Endodermal cell (in vitro differentiated cells): ENCODE measurements around the gene MAPK14. TPM values are rescaled to one million over a fixed set of nuclear protein-coding genes. Genes with fewer than 3 reads are reported as not detected.

Source experiments
- DNase-seq: peaks from one replicate; pipeline ENCODE4 v3.0.0-alpha.2; 2017
- H3K27ac ChIP-seq: 2 replicates; pipeline ENCODE4 v1.5.1; 2013; ENCODE audit warnings: mild to moderate bottlenecking, low read depth, low read length, moderate library complexity
- H3K27me3 ChIP-seq: 2 replicates; pipeline ENCODE4 v1.6.1; 2013; ENCODE audit warnings: mild to moderate bottlenecking, low read length, moderate library complexity; ENCODE audit not compliant: insufficient read depth, control insufficient read depth, poor library complexity, severe bottlenecking
- H3K36me3 ChIP-seq: 2 replicates; pipeline ENCODE4 v1.7.0; 2013; ENCODE audit warnings: mild to moderate bottlenecking, low read length, moderate library complexity; ENCODE audit not compliant: control insufficient read depth, insufficient read depth
- H3K4me1 ChIP-seq: one replicate; pipeline ENCODE4 v1.7.0; 2013; ENCODE audit warnings: low read length; ENCODE audit not compliant: control insufficient read depth, insufficient read depth
- H3K4me3 ChIP-seq: 2 replicates; pipeline ENCODE4 v1.5.1; 2013; ENCODE audit warnings: mild to moderate bottlenecking, low read length, moderate library complexity
- H3K9ac ChIP-seq: 2 replicates; pipeline ENCODE4 v1.6.1; 2013; ENCODE audit warnings: mild to moderate bottlenecking, low read length, moderate library complexity; ENCODE audit not compliant: poor library complexity, severe bottlenecking; ENCODE audit errors: extremely low read depth
- H3K9me3 ChIP-seq: 2 replicates; pipeline ENCODE4 v1.6.1; 2013; ENCODE audit warnings: mild to moderate bottlenecking, low read length, moderate library complexity; ENCODE audit not compliant: control insufficient read depth
- H3K27ac Mint-ChIP-seq: 2 replicates; pipeline ENCODE4 v1.8.0; 2020; ENCODE audit warnings: mixed read lengths
- H3K27me3 Mint-ChIP-seq: 2 replicates; pipeline ENCODE4 v1.8.0; 2021; ENCODE audit warnings: mild to moderate bottlenecking, mixed read lengths; ENCODE audit not compliant: insufficient read depth
- H3K36me3 Mint-ChIP-seq: 2 replicates; pipeline ENCODE4 v1.8.0; 2020; ENCODE audit warnings: low read depth, mixed read lengths
- H3K4me1 Mint-ChIP-seq: 2 replicates; pipeline ENCODE4 v1.8.0; 2020; ENCODE audit warnings: mixed read lengths
- H3K4me3 Mint-ChIP-seq: 2 replicates; pipeline ENCODE4 v1.8.0; 2020; ENCODE audit warnings: mild to moderate bottlenecking, moderate library complexity, mixed read lengths
- H3K9me3 Mint-ChIP-seq: 2 replicates; pipeline ENCODE4 v1.8.0; 2020; ENCODE audit warnings: mild to moderate bottlenecking, mixed read lengths
- WGBS, 2 experiments: methylation state at CpG; one replicate each; pipeline versions ENCODE4 v1.1.5 to v1.1.7; 2013; ENCODE audit warnings: missing lambda C conversion rate in 2 of 2, mixed read lengths in 1 of 2; ENCODE audit not compliant: insufficient coverage in 1 of 2, insufficient read length in 1 of 2; 5-methylcytosine and 5-hydroxymethylcytosine counted together
- total RNA-seq, 2 donors: library from RNA; stranded (reverse); fragmentation: NEBNext Ultra II Directional in 1 of 2; extraction: Animal tissue kit (Norgen Biotek cat#: 25700) in 1 of 2; gene quantifications; 2 replicates in 1 of 2; 3 replicates in 1 of 2; pipeline ENCODE4 v1.2.1, GENCODE V29; 2021
- TF ChIP-seq, protein P1 (sequence below): fragments of 200-600 bp; sonication (generic); conservative IDR thresholded peaks from 2 replicates; pipeline ENCODE4 v1.5.0; 2021; ENCODE audit warnings: antibody characterized with exemption, mild to moderate bottlenecking

Gene MAPK14
- total RNA-seq, 2 donors from 2014 or later, result 36.4 to 40.6 TPM

DNA sequence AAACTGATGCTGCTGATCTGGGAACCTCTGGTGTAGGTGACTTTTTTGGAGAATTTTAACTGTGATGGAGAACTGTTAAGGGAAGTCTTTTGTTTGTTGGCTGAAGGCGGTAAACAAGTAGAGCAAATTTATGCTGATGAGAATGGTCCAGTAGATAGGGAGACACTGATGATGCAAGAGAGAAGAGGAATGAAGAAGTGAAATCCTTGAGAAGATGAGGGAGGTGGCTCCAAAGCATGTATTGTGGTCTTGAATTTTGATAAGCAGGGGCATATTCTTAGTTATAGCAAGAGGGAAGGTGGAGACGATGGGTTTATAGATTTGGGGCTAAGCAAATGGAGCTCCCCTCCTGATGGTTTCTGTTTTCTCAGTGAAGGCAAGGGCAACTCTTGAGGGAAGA is 22.0 kb downstream of the MAPK14 start:
- Histone ChIP-seq H3K27me3 (no peaks in the 10 kb centered on the region), H3K36me3 (peaks cover 10% of the 10 kb centered on the region), H3K27ac (no peak overlapping the region), H3K9ac (no peak overlapping the region), H3K4me1 (no peaks in the 10 kb centered on the region), H3K4me3 (no peak overlapping the region), H3K9me3 (no peaks in the 10 kb centered on the region)
- H3K9me3 Mint-ChIP-seq, result no peaks in the 10 kb centered on the region
- peaks cover 6% of the 10 kb centered on the region for H3K4me1 Mint-ChIP-seq
- peaks cover 2% of the 10 kb centered on the region for H3K36me3 Mint-ChIP-seq
- DNase-seq, result no peak
- TF ChIP-seq, protein P1, sequence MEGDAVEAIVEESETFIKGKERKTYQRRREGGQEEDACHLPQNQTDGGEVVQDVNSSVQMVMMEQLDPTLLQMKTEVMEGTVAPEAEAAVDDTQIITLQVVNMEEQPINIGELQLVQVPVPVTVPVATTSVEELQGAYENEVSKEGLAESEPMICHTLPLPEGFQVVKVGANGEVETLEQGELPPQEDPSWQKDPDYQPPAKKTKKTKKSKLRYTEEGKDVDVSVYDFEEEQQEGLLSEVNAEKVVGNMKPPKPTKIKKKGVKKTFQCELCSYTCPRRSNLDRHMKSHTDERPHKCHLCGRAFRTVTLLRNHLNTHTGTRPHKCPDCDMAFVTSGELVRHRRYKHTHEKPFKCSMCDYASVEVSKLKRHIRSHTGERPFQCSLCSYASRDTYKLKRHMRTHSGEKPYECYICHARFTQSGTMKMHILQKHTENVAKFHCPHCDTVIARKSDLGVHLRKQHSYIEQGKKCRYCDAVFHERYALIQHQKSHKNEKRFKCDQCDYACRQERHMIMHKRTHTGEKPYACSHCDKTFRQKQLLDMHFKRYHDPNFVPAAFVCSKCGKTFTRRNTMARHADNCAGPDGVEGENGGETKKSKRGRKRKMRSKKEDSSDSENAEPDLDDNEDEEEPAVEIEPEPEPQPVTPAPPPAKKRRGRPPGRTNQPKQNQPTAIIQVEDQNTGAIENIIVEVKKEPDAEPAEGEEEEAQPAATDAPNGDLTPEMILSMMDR, result no peak
- no peak overlapping the region for H3K4me3 Mint-ChIP-seq
- H3K27me3 Mint-ChIP-seq, result no peaks in the 10 kb centered on the region
- H3K27ac Mint-ChIP-seq, result no peak overlapping the region
- WGBS, 2 experiments, result 86 to 96% methylated on average over 2 of the region's 2 CpGs

DNA sequence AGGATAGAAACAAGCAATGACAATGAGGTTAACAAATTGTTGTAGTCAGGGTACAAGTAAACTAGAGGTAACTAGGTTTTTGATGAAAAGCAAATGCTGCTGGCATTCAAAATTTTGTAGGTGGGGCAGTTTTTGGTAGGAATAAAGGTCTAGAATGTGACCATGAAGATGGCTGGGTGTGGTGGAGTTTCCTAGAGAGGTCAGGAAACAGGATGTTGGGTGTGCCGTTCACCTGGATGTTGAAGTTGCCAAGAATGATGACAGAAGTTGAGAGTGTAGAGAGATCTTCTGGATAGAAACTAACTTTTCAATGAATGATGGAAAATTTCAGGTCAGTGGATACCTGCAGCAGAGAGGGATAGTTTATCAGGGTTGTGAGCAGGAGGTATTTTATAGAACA is 22.7 kb downstream of the MAPK14 start:
- DNase-seq, result no peak
- no peaks in the 10 kb centered on the region for H3K9me3 Mint-ChIP-seq
- Histone ChIP-seq H3K4me3 (no peak overlapping the region), H3K9ac (no peak overlapping the region), H3K4me1 (no peaks in the 10 kb centered on the region), H3K9me3 (no peaks in the 10 kb centered on the region), H3K27me3 (no peaks in the 10 kb centered on the region), H3K36me3 (peaks cover 10% of the 10 kb centered on the region), H3K27ac (no peak overlapping the region)
- peaks cover 2% of the 10 kb centered on the region for H3K36me3 Mint-ChIP-seq
- WGBS, 2 experiments, result 92 to 100% methylated on average over 1 of the region's 1 CpG
- no peaks in the 10 kb centered on the region for H3K27me3 Mint-ChIP-seq
- peaks cover 13% of the 10 kb centered on the region for H3K4me1 Mint-ChIP-seq
- H3K4me3 Mint-ChIP-seq, result no peak overlapping the region
- no peak overlapping the region for H3K27ac Mint-ChIP-seq
- TF ChIP-seq, protein P1, result no peak

DNA sequence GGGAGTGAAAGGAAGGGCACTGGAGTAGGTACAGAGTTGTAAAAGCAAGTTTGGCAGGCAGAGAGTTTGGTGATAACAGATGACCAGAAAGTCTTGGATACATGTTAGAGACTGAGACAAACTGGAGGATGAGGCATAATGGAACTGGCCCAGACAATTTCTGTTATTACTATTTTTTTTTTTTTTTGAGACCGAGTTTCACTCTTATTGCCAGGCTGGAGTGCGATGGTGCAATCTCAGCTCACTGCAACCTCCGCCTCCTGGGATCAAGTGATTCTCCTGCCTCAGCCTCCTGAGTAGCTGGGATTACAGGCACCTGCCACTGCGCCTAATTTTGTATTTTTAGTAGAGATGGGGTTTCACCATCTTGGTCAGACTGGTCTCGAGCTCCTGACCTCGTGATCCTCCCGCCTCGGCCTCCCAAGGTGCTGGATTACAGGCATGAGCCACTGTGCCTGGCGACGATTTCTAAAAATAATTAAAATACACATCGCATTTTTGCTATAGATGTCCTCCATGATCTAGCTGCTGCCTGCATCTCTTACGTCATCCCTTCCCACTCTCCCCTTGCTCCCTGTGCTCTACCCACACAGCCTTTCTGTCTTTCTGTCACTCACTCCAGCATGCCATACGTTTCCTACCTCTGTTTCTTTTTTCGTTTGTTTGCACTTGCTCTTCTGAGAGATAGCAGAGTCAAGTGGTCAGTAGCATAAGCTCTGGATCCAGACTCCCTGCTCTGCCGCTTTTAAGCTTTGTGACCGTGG is 23.5 kb downstream of the MAPK14 start:
- H3K4me1 Mint-ChIP-seq, result peaks cover 15% of the 10 kb centered on the region
- Histone ChIP-seq H3K9ac (no peak overlapping the region), H3K4me3 (no peak overlapping the region), H3K27ac (no peak overlapping the region), H3K9me3 (no peaks in the 10 kb centered on the region), H3K4me1 (no peaks in the 10 kb centered on the region), H3K27me3 (no peaks in the 10 kb centered on the region), H3K36me3 (peaks cover 10% of the 10 kb centered on the region)
- H3K9me3 Mint-ChIP-seq, result no peaks in the 10 kb centered on the region
- H3K36me3 Mint-ChIP-seq, result peaks cover 2% of the 10 kb centered on the region
- H3K27me3 Mint-ChIP-seq, result no peaks in the 10 kb centered on the region
- TF ChIP-seq, protein P1, result no peak
- DNase-seq, result no peak
- no peak overlapping the region for H3K27ac Mint-ChIP-seq
- no peak overlapping the region for H3K4me3 Mint-ChIP-seq
- 87 to 90% methylated on average over 13 to 16 of the region's 16 CpGs for WGBS, 2 experiments
